SK-N-SH treated with all-trans-retinoic acid at 6 μM for 48 hours (cell line): ENCODE results near the gene FHIT.

Experiments
- GLIS3 ChIP-seq: fragments of 250-450 bp; sonication (Bioruptor Pico); IDR thresholded peaks from 2 replicates; pipeline ENCODE4 v1.5.0; 2020; ENCODE audit warnings: mild to moderate bottlenecking, moderate library complexity
- OSR1 ChIP-seq: fragments of 250-450 bp; sonication (Bioruptor Pico); IDR thresholded peaks from 2 replicates; pipeline ENCODE4 v1.8.0; 2022; ENCODE audit warnings: moderate library complexity, mild to moderate bottlenecking, inconsistent platforms
- PPARA ChIP-seq: fragments of 250-450 bp; sonication (Bioruptor Pico); IDR thresholded peaks from 2 replicates; pipeline ENCODE4 v1.5.0; 2020; ENCODE audit warnings: mild to moderate bottlenecking, borderline replicate concordance
- TCF4 ChIP-seq: fragments of 250-450 bp; sonication (Bioruptor Pico); IDR thresholded peaks from 2 replicates; pipeline ENCODE4 v1.8.0; 2021; ENCODE audit warnings: mild to moderate bottlenecking, moderate library complexity, borderline replicate concordance
- TOX ChIP-seq: fragments of 250-450 bp; sonication (Bioruptor Pico); IDR thresholded peaks from 2 replicates; pipeline ENCODE4 v1.8.0; 2021; ENCODE audit warnings: mild to moderate bottlenecking, moderate library complexity, borderline replicate concordance
- ZC3H10 ChIP-seq: fragments of 250-450 bp; sonication (Bioruptor Pico); IDR thresholded peaks from 2 replicates; pipeline ENCODE4 v1.5.1; 2021; ENCODE audit warnings: mild to moderate bottlenecking, moderate library complexity
- ZFP3 ChIP-seq: fragments of 250-450 bp; sonication (Bioruptor Pico); IDR thresholded peaks from 2 replicates; pipeline ENCODE4 v1.5.0; 2020; ENCODE audit warnings: mild to moderate bottlenecking, moderate library complexity
- ZNF565 ChIP-seq: fragments of 450-650 bp; formaldehyde crosslinking; conservative IDR thresholded peaks from 2 replicates; pipeline ENCODE4 v1.5.0; 2020; ENCODE audit warnings: low read depth, mild to moderate bottlenecking, moderate library complexity
- ZNF70 ChIP-seq: fragments of 450-650 bp; formaldehyde crosslinking; IDR thresholded peaks from 2 replicates; pipeline ENCODE4 v1.5.0; 2020; ENCODE audit warnings: mild to moderate bottlenecking, moderate library complexity
- ZNF8 ChIP-seq: fragments of 450-650 bp; formaldehyde crosslinking; IDR thresholded peaks from 2 replicates; pipeline ENCODE4 v1.5.0; 2020; ENCODE audit warnings: mild to moderate bottlenecking, moderate library complexity
- TF ChIP-seq, protein P1 (sequence below): fragments of 250-450 bp; sonication (Bioruptor Pico); IDR thresholded peaks from 2 replicates; pipeline ENCODE4 v1.5.0; 2020; ENCODE audit warnings: mild to moderate bottlenecking, moderate library complexity

DNA sequence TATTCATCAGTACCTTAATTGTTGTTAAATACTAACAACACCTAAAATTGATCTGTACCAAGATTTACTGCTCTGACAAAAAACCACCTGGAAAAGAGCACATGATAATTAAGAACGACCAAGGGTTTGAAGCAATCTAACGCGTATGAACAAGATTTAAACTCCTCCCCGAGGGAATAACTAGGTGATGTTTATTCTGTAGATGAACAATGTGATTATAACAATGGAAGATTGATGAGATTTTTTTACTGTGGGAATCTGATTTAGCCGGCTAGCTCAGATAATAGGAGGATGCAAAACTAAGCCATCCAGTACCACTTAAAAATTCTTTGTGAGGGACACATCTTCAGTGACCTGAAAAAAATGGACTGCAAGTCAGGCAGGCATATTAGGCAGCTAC, 222.1 kb downstream of the FHIT start:
- TF ChIP-seq ZNF8 (CRISPR knock-in tag), result no peak
- TF ChIP-seq ZFP3, result no peak
- TF ChIP-seq OSR1, result no peak
- TF ChIP-seq ZC3H10 (CRISPR knock-in tag), result no peak
- no peak for TF ChIP-seq ZNF565 (CRISPR knock-in tag)
- no peak for TF ChIP-seq TCF4 (CRISPR knock-in tag)
- TF ChIP-seq, protein P1, sequence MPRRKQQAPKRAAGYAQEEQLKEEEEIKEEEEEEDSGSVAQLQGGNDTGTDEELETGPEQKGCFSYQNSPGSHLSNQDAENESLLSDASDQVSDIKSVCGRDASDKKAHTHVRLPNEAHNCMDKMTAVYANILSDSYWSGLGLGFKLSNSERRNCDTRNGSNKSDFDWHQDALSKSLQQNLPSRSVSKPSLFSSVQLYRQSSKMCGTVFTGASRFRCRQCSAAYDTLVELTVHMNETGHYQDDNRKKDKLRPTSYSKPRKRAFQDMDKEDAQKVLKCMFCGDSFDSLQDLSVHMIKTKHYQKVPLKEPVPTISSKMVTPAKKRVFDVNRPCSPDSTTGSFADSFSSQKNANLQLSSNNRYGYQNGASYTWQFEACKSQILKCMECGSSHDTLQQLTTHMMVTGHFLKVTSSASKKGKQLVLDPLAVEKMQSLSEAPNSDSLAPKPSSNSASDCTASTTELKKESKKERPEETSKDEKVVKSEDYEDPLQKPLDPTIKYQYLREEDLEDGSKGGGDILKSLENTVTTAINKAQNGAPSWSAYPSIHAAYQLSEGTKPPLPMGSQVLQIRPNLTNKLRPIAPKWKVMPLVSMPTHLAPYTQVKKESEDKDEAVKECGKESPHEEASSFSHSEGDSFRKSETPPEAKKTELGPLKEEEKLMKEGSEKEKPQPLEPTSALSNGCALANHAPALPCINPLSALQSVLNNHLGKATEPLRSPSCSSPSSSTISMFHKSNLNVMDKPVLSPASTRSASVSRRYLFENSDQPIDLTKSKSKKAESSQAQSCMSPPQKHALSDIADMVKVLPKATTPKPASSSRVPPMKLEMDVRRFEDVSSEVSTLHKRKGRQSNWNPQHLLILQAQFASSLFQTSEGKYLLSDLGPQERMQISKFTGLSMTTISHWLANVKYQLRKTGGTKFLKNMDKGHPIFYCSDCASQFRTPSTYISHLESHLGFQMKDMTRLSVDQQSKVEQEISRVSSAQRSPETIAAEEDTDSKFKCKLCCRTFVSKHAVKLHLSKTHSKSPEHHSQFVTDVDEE (CRISPR knock-in tag), result no peak
- TF ChIP-seq GLIS3 (CRISPR knock-in tag), result no peak
- TF ChIP-seq PPARA (CRISPR knock-in tag), result no peak
- TF ChIP-seq TOX (CRISPR knock-in tag), result no peak
- no peak for TF ChIP-seq ZNF70 (CRISPR knock-in tag)
